ENCODE data around the gene DPH5.
"Not testable (repeated sequence)": the region's sequence is repeated elsewhere in the genome, so short reads cannot be mapped to it uniquely, and the experiment has no call there.

DPH5 gene, protein sequence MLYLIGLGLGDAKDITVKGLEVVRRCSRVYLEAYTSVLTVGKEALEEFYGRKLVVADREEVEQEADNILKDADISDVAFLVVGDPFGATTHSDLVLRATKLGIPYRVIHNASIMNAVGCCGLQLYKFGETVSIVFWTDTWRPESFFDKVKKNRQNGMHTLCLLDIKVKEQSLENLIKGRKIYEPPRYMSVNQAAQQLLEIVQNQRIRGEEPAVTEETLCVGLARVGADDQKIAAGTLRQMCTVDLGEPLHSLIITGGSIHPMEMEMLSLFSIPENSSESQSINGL

DNA sequence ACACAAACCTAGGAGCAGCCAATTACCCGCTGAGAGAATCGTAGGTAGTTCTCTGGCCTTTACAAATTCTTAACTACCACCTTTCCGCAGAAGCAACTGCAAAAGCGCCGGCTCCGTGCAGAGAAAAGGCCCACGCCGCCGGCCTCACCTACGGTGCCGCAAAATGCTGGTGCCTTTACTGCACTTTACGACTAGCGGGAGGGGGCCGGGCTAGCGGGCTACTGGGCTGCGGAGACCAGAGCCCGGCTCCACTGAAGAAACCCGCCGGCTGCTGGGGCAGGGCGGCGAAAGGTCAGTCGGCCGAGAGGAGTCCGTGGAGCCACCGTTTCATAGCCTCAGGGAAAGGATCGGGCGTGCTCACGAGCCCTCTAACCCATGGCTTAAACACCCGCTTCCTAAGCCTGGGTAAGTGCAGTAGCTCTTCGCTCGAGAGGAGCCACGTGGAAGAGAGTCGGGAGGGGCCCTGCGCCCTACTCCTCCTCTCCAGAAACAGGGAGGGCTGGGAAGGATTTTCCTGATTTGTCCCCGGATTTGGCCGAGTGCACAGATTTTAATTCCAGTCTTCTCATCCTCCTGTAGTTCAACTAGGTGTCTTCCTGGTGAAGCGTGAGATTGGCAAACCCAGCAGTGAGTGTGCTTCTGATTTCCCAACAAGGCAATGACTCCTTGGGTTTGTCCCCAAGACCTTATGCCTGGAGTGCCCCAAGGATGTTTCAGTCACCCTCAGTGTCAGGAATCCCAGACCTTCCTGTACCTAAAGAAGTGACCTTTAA is at the start of gene DPH5:
DPH5 (minus strand) TSS at position 128 of the 773 bp plus-strand sequence. CDS start 341 bp downstream, outside the sequence.
- DNase-seq, result peak; percentile 77 to 79

DNA sequence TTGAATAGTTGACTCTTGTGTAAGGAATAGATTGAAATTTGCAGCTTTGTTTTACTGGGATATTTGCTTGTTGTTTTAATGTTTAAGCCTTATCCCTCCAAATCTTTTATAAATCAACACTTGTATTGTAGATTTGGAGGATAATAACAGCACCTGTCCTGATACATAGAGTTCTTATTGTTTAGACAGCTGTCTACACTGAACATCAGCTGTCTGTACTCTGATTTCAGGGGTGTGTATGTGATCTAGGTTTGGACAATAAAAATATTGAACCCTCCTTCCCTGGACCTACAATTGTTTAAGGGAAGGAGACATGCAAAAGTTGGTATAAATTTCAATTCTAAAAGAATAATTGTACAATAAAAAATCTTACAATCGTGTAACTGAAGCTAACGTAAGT is 48.3 kb upstream of the DPH5 start:
- no peak for DNase-seq

DNA sequence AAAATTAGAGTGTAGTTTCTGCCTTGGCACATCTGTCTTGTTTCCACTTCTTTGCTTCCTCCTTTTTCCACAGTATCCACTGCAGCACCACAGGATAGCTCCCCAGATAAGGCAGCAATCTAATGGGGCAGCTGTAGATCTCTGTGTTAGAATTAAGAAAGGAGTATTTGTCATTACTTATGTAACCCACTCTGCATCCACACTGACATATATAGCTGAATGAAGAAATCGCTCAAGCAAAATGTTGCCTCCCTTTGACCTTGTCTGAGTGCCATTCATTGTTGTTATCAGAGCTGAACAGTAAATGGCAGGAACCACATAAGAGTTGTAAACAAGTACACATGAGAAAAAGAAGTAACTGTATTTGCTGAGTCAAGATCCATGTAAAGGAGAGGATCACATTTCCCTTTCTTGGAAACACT is 45.9 kb upstream of the DPH5 start:
- no peak for DNase-seq

DNA sequence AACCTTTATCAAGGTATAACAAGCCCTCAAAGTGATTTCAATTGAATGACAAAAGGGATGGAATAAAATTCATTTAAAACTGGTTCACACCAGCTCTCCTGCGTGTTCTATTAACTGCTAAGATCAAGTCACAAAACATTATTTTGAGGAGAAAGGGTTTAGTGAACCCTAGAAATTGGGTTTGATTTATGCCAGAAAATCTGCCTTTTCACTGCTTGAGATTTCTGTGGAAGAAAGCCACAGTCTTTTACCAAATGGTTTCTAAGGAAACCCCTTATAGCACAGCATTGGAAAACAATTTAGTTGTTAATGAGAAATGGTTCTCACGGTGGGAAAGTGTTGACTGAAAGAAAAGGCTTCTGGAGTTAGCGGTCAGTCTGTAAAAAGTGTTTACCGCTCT is 43.6 kb upstream of the DPH5 start:
- no peak for DNase-seq

DNA sequence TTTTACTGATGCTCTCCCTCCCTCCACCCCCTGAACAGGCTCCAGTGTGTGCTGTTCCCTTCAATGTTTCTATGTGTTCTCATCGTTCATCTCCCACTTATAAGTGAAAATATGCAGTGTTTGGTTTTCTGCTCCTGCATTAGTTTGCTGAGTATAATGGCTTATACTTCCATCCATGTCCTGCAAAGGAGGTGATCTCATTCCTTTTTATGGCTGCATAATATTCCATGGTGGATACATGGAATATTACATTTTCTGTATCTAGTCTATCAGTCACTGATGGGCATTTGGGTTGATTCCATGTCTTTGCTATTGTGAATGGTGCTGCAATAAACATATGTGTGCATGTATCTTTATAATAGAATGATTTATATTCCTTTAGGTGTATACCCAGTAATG is 41.4 kb upstream of the DPH5 start:
- not testable (repeated sequence) for DNase-seq

DNA sequence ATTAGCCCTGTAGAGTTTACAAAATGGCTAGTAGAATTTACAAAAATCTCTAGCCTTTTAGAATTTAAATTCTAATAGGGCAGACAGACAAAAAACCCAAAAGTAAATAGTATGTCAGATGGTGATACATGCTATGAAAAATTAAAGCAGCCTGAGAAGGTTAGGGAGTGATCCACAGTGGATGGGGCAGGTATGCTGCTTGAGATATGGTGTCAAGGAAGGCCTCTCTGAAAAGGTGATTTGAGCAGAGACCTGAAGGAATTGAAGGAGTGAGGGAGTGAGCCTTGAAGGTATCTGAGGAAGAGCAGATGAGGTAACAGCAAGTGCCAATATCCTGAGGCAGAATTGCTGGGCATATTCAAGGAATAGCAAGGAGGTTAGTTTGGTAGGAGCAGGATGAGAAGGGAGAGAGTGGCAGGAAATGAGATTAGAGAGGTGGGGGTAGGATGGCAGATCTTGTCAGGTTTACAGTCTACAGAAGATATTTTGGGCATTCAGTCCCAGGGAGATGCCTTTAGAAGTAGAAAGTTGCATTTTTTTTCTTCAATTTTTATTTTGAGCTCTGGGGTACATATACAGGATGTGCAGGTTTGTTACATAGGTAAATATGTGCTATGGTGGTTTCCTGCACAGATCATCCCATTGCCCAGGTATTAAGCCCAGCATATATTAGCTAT is 40.8 kb upstream of the DPH5 start:
- no peak for DNase-seq

DNA sequence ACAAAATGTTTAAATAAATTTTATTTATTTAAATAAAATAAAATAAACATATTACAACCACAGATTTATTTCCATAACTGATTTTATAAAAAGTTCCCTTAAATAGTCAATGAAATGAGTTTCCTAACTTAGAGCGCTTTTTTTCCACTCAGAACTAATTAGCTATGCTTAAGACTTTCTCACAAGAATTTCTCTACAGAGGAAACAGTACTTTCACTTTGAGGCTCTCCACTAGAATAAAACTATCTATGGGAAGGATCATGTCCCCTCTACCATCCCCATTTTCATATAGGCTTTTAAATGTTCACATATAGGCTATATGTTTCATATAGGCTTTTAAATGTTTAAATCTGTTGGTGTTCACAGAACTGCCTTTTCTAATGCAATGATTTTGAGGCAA is 40.0 kb upstream of the DPH5 start:
- DNase-seq, result no peak

DNA sequence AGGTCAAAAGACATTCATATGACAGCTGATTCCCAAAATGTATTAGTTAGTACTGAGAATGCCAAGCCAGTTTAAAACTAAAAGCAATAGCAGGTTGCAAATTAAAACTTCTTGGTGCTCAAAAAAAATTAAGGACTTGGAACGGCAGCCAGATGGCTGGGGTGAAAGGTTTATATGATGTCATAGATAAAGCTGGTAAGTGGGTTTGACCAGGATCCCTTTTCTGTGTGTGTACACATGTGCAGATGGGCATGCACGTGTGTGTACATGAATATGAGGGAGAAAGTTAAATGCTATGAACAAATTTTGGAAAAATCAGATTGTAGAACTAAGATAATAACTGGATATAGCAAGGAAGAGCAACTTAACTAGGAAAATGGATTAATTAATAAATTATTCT is 39.1 kb upstream of the DPH5 start:
- DNase-seq, result no peak

DNA sequence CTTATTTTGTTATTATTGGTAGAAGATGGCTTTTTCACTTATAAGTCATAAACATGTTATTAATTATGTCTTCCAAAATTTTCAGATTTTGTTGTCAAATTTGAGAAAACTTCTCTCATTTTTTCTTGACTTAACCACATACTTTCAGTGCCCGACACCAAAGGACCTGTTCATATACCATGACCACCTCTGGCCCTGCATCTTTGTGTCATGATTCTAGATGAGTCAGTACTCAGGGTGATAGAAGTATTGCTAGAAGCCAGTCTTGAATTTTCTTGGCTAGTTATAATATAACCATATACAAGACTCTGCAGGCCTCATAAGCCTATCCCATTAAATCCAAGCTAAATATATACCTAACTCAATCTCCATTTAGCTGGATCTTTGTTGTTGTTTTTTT is 35.4 kb upstream of the DPH5 start:
- DNase-seq, result no peak

DNA sequence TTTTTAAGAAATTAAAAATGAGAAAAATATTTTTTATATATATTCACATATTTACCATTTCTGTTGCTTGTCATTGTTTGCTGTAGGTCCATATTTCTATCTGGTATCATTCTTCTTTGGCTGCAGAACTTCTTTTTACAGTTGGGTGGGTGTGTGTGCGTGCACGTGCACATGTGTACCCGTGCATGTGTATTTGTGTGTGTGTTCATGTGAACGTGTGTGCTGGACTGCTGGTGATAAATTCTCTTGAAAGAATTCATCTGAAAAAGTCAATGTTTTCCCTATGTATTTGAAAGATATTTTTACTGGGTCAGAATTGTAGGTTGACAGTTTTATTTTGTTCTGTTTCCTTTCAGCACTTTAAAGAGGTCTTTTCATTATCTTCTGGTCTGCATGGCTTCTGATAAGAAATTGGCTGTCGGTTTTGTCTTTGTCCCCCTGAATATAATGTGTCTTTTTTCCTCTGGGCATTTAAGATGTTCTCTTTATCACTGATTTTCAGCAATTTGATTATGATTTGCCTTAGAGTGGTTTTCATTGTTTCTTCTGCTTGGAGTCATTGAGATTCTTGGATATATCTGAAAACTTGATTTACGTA is 34.5 kb upstream of the DPH5 start:
- no peak for DNase-seq

DNA sequence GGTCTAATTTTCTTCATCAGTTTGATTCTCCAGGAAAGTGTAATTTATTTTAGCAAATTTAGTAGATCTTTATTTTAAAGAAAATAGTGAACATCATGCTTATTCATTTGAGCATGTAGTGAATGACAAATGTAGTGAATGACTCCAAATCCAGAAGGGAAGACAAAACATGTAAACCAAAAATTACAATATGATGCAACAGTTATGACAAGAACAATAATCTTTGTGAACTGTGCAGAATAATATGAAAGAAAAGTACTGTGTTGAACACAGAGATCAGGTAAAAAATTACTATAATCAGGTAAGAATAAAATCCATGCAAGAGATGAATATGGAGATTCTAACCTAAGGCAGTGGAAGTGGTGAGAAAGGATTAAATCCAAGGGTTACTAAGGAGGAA is 30.0 kb upstream of the DPH5 start:
- DNase-seq, result no peak

DNA sequence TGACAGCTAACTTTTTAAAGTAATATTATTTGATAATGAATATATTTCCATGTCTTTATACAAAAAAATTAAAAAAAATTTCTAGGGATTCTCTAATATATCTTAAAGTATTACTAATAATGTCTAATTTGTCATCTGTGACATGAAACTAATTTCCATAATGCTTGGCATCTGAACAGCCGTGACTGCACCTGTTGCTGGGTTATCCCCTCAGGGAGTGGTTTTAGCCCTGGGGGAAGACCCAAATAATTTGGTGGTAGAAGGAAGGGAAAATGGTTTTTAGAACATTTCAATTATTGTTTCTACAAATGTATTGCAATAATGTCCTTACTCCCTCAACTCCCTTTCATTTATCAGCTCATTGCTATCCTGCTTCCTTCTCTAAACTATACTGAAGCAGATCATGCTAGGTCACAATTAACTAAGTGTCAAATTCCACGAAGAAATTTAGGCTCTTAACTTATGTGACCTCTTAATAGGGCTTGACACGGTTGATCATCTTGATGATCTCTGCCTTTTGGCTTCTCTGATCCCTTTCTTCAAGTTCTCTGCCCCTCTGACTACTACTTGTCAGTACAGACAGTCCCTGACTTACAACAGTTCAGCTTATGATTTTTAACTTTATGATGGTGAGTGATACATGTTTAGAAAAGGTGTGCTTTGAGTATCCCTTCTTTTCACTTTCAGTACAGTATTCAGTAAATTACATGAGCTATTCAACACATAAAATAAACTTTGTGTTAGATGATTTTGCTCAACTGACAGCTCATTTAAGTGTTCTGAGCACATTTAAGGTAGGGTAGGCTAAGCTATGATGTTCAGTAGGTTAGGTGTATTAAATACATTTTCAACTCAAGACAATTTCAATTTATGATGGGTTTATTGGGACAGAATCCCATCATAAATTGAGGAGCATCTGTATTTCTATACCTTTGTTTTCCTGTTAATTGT is 26.4 kb upstream of the DPH5 start:
- DNase-seq, result no peak

DNA sequence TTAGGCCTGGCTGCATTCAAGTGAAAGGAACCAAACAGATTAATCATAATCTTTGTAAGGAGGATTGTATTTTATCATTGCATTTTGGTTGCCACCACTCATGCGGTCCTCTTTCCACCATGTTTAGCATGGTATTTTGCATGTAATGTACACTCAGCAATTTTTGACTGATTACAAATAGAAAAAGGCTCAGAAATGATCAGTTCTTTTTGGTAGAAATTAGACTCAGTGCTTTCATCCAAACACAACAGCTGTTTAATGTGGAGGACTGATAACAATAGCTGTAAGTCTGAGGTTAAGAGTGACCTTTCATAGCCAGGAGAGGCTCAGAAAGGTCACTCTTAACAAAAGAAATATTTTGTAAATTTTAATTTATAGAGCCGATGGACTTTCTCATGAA is 25.3 kb upstream of the DPH5 start:
- no peak for DNase-seq

DNA sequence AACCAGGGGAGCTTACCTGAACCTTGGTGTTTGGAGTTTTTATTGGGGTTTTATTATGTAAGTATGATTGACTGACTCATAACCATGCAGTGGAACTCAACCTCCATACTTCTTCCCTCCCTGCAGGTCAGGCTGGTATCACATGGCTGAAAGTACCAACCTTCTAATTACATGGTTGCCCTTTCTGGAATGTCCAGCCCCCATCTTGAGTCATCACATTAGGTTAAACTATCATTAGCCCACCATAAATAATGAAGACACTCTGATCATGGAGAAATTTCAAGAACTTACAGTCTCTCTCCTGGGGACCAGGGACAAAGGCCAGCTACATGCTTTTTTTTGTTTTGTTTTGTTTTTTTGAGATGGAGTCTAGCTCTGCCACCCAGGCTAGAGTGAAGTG is 19.2 kb upstream of the DPH5 start:
- no peak for DNase-seq

DNA sequence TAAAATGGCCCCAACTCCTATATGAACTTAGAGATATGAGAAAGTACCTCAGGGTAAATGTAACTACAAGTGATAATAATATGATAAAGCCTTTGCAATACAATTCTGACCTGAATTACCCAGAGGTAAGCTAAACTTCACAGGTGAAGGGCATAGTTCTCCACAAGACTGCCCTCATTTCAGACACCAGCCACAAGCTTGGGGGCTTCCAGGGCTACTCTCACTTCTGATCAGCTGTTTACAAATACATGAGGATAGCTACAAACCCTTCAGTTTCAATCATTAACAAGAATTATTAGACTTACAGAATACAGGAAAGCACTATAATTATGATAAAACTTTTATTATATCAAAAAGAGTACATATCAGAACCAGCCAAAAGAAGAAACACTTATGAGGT is 18.7 kb upstream of the DPH5 start:
- DNase-seq, result no peak

DNA sequence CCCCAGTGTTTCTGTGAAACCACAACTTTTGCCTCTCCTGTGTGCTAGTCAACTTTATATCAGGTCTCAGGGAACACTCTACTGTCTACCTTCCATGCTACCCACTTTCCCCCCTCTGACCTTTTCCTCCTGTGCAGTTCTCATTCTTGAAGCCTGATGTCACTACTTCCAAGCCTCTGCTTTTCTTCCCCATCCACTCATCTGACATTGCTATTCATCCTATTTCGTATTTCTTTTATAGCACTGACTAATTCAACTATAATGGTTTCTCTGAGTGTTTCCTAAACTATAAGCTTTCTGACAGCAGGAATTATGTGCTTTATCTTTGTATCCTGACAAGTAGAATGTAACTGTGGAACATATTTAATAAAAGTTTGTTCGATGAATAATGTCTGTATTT is 18.2 kb upstream of the DPH5 start:
- no peak for DNase-seq

DNA sequence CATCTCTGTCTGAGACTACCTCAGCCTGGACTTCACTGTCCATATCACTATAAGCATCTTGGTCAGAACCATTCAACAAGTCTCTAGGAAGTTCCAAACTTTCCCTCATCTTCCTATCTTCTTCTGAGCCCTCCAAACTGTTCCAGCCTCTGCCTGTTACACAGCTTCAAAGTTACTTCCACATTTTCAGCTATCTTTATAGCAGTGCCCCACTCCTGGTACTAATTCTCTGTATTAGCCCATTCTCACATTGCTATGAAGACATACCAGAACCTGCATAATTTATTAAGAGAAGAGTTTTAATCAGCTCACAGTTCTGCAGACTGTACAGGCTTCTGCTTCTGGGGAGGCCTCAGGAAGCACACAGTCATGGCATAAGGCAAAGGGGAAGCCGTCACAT is 15.7 kb upstream of the DPH5 start:
- no peak for DNase-seq

DNA sequence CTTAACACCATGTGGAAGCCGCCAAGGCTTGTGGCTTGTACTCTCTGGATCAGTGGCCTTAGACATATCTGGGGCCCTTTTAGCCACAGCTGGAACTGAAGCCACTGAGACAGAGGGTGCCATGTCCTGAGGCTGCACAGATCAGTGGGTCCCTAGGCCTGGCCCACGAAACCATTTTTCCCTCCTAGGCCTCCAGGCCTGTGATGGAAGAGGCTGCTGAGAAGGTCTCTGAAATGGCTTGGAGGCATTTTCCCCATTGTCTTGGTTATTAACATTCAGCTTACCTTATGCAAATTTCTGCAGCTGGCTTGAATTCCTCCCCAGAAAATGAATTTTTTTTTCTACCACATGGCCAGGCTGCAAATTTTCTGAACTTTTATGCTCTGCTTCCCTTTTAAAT is 15.1 kb upstream of the DPH5 start:
- DNase-seq, result no peak

DNA sequence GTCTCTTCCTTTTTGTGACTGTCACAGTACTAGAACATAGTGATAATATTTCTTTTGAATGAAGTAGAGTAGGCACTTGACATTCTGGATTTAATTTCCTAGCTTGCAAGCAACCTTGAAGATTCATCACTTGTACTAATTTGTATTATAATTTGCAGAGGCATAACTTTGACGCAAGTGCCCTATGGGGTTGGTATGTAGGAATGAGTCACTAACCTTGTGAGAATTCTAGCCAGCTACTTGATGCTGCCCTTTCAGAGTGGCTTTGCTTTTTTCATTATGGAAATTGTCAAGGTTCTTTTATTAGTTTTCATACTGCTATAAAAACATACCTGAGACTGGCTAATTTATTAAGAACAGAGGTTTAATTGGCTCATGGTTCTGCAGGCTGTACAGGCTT is 13.7 kb upstream of the DPH5 start:
- no peak for DNase-seq

DNA sequence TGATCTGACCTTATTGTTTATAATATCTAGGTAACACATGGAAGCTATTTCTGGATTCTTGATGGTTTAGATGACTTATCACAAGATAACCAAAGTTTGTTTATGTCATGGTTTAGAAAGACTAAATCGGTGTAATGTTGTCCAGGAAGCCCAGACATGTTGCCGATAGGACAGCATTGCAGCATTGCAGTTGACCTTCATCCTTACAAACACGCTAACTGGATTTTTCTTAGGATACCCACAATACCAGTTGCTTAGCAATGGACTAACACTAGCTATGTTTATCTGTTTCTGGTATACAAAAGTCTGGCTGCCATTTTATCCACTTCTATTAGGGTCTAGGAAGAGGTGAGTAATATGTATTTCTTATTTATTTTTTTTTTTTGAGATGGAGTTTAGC is 11.7 kb upstream of the DPH5 start:
- no peak for DNase-seq

DNA sequence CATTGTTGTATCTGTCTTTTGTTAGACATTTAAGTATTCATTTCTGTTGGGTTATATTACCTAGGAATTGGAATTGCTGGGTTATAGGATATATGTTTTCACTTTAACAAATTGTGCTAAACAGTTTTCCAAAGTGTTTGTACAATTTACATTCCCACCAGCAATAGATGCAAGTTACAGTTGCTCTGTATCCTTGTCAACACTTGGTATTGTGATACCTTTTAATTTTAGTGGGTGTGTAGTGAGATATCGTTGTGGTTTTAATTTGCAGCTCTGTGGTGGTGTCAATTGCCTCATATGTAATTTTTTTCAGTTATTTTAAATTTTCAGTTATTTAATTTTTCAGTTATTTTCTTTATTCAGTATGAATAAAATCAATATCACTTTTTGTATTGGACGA is 7.4 kb upstream of the DPH5 start:
- DNase-seq, result no peak

DNA sequence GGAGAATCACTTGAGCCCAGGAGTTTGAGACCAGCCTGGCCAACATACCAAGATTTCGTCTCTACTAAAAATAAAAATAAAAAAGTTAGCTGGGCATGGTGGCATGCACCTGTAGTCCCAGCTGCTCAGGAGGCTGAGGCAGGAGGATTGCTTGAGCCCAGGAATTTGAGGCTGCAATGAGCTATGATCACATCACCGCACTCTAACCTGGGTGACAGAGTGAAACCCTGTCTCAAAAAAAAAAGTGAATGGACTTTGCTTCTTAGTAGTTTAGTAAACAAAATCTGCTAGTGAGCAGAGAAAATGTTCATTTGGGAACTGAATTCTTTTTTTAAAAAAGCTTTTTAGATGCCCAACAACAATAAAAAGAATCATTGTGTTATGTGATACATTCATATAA is 6.5 kb upstream of the DPH5 start:
- not testable (repeated sequence) for DNase-seq

DNA sequence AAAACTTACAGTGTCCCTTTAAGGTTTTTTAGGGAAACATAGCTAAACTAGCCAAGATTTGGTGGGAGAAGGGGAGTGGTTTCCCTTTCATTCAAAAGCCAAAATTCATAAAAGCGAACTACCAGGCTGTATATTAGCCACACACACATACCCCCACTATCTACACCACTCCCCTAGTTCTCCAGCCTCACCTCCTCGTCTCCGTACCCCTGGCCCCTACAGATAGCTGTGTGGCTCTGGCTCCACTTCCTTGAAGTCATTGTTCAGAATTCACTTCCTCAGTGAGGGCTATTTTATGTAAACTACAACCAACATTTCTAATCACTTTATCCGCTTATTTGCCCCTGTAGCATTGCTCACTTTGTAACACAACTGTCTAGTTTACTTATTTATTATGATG is 5.3 kb upstream of the DPH5 start:
- no peak for DNase-seq
